HG03175 (cell line): Measurements from ENCODE around the gene DENND4B.
"Not testable (repeated sequence)": the region's sequence is repeated elsewhere in the genome, so short reads cannot be mapped to it uniquely, and the experiment has no call there.

Source experiments
- ATAC-seq: cut with Tn5 transposase; IDR thresholded peaks from one replicate; pipeline ENCODE4 v1.9.1; 2021; ENCODE audit warnings: mild to moderate bottlenecking, moderate library complexity; ENCODE audit not compliant: unreplicated experiment

The DENND4B gene

DNA sequence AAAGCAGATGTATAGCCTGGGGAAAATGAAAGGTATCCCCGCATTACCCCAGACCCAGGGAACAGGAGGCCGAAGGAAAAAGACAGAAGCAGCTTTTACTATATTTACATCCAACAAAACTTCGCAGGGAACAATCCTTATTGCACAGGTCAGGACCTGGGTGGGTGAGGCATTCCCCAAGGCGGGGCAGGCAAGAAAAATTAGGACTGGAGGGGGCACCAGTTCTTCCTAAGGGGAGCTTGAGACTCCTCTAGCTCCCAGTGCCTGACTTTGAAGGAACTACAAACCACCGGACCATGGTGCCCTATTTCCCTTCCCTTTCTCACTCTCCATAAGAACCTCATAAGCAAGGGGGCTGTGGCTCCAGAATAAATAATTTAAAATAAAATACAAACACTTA, 17.1 kb downstream of the DENND4B start:
- ATAC-seq: no peak

GRCh38 chr1:153928791-153929341, 17.7 kb downstream of the DENND4B start:
- no peak for ATAC-seq

DNA sequence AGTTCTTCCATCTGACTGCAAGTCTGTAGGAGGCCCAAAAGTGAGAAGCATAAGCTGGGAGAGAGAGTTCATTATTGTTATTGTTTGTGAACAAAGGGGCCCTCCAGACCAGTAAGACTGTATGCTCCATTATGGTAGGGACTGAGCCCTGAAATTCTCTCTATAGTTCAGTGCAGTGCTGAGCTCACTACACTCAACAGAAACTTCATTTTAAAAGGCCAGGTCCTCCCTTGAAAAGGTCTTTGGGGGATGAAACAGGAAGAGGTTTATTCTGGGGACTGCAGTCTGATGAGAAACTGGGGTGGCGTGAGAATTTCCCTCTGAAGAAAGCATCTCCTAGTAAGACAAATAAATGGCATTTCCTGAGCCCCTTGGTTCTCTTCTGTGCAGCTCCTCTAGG, 18.3 kb downstream of the DENND4B start:
- ATAC-seq: no peak

- ATAC-seq: no peak
Measured at GRCh38 chr1:153926405-153926804, 20.1 kb downstream of the DENND4B start.

GRCh38 chr1:153922972-153923925, 23.3 kb downstream of the DENND4B start, which contains the start of gene GATAD2B:
Gene GATAD2B (minus strand): TSS chr1:153922972. CDS start chr1:153828347, 94,625 bp downstream.
- peak; percentile 93 for ATAC-seq

DNA sequence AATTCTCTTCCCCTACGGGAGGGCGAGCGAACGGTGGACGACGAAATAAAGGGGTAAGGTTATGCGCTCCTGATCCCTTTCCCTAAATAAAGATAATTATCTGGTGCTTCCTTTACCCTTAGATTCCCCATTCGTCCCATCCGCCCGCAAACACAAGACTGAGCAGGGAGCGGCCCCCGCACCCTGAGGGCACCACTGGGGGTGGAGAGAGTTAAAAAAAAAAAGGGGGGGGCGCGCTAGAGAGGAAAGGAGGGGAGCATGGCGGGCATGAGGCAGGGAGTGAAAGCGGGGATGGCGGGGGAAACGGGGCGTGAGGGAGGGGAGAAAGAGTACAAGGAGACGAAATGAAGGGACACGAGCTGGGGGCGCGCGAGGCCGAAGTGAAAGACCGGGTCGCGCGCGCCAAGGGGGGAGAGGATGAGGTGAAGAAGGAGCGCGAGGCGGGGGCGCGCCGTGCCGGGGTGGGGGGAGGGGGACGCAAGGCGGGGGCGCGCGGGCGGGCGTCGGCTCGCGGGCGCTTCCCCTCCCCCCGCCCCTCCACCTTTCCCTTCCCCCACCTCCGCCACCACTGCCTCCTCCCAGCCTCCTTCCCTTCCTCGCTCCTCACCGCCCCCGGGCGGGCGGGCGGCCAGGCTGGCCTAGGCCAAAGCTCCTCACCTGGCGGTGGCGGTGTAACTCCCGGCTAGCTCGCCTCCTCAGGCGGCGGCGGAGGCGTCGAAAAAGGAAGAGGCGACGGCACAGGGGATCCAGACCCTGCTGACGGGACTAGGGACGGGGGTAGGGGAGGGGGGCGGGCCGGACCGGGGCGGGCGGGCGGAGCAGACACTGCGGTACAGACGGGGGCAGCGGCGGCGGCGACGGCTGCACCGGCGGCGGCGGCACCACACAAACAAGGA, 24.2 kb downstream of the DENND4B start:
- ATAC-seq: peak; percentile 27

DNA sequence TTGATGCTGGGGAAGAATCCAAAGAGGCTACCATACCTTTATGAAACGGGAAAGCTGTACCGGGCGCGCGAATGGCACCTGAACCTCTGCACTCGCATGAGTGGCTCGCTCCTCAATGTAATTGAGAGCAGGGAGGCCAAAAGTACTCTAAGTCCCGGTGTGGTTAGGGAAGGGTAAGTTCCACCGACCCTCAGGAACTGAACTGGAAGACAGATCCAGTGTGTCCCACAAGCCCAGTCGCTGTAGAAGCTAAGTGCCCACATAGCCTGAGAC, 24.8 kb downstream of the DENND4B start:
- no peak for ATAC-seq

DNA sequence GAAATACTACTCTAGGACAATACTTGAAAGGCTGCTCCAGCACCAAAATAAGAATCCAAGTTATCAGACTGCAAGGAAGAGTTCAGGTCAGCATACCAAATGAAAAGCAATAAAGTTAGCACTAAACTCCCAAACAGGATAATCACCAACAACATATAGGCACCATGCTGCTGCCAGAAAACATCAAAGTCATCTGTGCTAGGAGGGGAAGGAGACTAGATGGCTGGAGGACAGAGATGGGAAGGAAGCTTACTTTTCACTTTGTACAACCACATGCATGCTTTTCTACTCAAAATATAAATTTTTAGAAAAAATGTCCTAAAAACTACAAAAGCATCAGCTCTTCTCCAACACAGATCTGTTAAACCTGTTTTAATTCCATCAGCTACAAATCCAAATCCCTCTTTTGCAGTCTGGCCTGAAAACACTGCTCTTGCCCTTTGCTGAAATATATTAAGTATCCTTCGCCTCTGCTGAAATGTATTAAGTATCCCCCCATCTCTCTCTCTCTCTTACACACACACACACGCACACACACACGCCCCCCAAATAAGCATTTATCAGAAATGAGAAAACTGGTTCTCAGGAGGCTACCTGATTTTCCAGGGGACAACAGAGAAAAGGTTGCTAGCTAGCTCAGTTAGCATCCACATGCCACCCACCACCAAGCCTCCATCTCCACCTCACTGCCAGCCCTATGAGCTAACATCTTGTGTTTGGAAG, 25.3 kb downstream of the DENND4B start:
- no peak for ATAC-seq

DNA sequence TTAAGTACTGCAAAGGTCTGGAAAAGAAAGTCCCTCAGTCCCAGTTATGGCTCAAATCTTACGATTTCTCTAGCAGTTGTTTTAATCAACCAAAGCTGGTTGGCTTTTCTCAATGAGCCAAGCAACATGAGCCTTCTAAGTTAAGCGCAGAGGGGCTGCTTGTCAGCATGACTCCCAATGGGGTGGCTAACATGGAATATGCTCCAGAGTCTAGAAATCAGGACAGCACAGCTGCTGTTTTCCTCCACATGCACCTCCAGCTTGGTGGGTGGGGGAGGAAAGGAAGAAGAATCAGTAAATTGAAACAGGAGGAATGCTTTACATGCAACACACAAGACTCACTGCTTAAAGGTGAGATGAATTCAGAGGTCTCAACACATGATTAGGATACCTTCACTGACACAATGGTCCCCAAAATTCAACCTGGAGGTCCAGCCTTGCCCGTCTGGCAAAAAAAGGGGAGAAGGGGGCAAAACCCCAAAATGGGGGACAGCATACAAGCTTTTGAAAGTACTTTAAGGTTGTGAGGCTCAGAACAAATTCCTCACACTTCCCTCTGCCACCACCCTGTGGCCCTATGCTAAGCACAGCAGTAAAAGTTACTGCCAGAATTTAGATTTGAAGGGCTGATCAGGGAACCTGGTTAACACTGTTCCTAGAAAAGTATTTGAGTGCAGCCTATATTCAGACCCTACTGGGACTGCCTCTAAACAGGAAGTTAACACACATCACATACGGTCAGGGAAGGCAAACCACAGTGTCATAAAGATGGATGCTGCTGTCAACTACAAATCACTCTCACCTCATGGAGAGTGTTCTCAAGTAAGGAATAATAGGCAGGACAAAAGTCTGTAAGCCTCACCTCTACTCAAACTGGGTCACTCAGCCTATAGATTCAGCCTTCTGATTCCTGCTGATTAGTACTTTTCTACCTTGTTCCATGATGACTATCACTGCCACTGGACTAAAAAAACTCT, 26.4 kb downstream of the DENND4B start:
- ATAC-seq: no peak

DNA sequence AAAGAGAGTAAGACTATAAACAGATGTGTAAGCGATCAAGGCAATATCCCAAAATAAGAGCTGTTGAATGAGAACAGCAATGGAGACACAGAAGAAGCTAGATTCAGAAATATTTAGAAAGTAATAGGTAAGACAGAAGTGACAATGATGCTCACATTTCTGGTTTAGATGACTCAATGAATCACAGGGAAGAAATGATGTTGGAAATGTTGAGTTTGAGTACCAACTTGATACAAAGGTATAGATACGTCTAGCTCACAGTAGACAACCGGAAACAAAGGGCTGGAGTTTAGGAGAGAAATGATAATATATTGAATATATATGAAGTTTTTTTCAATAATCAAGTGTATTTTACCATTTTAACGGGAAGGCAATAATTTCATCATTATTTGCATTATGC, 30.2 kb downstream of the DENND4B start:
- ATAC-seq: no peak

- no peak for ATAC-seq
Measured at GRCh38 chr1:153912349-153912748, 34.2 kb downstream of the DENND4B start.

DNA sequence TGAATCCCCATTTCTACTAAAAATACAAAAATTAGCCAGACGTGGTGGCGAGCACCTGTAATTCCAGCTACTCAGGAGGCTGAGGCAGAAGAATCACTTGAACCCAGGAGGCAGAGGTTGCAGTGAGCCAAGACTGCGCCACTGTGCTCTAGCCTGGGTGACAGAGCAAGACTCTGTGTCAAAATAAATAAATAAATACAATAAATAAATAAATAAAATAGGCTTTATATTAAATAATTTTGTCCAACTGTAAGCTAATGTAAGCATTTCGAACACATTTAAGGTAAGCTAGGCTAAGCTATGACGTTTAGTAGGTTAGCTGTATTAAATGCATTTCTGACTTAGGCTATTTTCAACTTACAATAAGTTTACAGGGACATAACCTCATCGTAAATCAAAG, 36.0 kb downstream of the DENND4B start:
- not testable (repeated sequence) for ATAC-seq

DNA sequence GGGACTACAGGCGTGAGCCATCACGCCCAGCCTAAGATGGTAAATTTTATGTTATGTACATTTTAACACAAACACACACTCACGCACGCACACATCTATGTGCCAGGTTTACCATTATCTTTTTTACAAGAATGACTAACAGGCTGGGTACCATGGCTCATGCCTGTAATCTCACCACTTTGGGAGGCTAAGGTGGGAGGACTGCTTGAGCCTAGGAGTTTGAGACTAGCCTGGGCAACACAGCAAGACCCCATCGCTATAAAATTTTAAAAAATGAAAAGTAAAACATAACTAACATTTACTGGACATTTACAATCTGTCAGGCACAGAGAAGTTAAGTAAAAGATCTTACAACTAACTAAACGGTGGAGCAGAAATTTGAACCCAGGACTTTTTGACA, 38.4 kb downstream of the DENND4B start:
- no peak for ATAC-seq

GRCh38 chr1:153907134-153907533, 39.4 kb downstream of the DENND4B start:
- ATAC-seq: no peak

GRCh38 chr1:153906396-153906795, 40.1 kb downstream of the DENND4B start:
- no peak for ATAC-seq

GRCh38 chr1:153905908-153906307, 40.6 kb downstream of the DENND4B start:
- not testable (repeated sequence) for ATAC-seq

GRCh38 chr1:153903841-153904455, 42.6 kb downstream of the DENND4B start:
- ATAC-seq: no peak

- no peak for ATAC-seq
Measured at GRCh38 chr1:153899509-153899908, 47.0 kb downstream of the DENND4B start.

- not testable (repeated sequence) for ATAC-seq
Measured at GRCh38 chr1:153895866-153896265, 50.7 kb downstream of the DENND4B start.
